ENCODE measurements around the gene ARHGEF28.

GRCh38 chr5:73776405-73776804 is 150.4 kb downstream of the ARHGEF28 start:
- TF ChIP-seq POLR2AphosphoS5 (IDR thresholded peaks at IDR 0.05; ENCODE audit: low read depth, low read length) (no peak), POLR2A (IDR thresholded peaks at IDR 0.05; ENCODE audit: low read depth, low read length) (no peak)
